ENCODE results near the gene GCNT2.
"Not testable (repeated sequence)": the region's sequence is repeated elsewhere in the genome, so short reads cannot be mapped to it uniquely, and the experiment has no call there.

GCNT2 gene

GRCh38 chr6:10514049-10514780 is 6.9 kb upstream of the GCNT2 start:
- DNase-seq = no peak

- DNase-seq = no peak
These were observed 4.2 kb upstream of the GCNT2 start for GRCh38 chr6:10516953-10517352.

- no peak for DNase-seq
These were observed 2.4 kb upstream of the GCNT2 start for GRCh38 chr6:10518557-10519407.

GRCh38 chr6:10519408-10519697 is 1.8 kb upstream of the GCNT2 start:
- not testable (repeated sequence) for DNase-seq

- DNase-seq = no peak
These were observed 683 bp upstream of the GCNT2 start for GRCh38 chr6:10520468-10520867.

GRCh38 chr6:10522929-10523573 is 1.9 kb downstream of the GCNT2 start:
- no peak for DNase-seq

GRCh38 chr6:10526156-10526555 is 5.0 kb downstream of the GCNT2 start:
- DNase-seq = no peak

- DNase-seq = peak; percentile 4
These were observed 7.2 kb downstream of the GCNT2 start for GRCh38 chr6:10528158-10528981.

- DNase-seq = no peak
These were observed 8.2 kb downstream of the GCNT2 start for GRCh38 chr6:10529231-10529801.

GRCh38 chr6:10529828-10530374 is 8.8 kb downstream of the GCNT2 start:
- not testable (repeated sequence) for DNase-seq

GRCh38 chr6:10531503-10531902 is 10.4 kb downstream of the GCNT2 start:
- no peak for DNase-seq

GRCh38 chr6:10531942-10532341 is 10.8 kb downstream of the GCNT2 start:
- no peak for DNase-seq

- no peak for DNase-seq
These were observed 11.2 kb downstream of the GCNT2 start for GRCh38 chr6:10532392-10532791.

- no peak for DNase-seq
These were observed 13.2 kb downstream of the GCNT2 start for GRCh38 chr6:10534419-10534762.

GRCh38 chr6:10535193-10535592 is 14.0 kb downstream of the GCNT2 start:
- DNase-seq = no peak

- no peak for DNase-seq
These were observed 16.6 kb downstream of the GCNT2 start for GRCh38 chr6:10537726-10538125.

- DNase-seq = no peak
These were observed 19.1 kb downstream of the GCNT2 start for GRCh38 chr6:10540073-10540746.

- DNase-seq = no peak
These were observed 20.4 kb downstream of the GCNT2 start for GRCh38 chr6:10541591-10541990.

GRCh38 chr6:10542213-10542612 is 21.1 kb downstream of the GCNT2 start:
- no peak for DNase-seq

- DNase-seq = no peak
These were observed 22.3 kb downstream of the GCNT2 start for GRCh38 chr6:10543488-10543887.

- DNase-seq = no peak
These were observed 24.3 kb downstream of the GCNT2 start for GRCh38 chr6:10545482-10545881.

GRCh38 chr6:10547809-10548208 is 26.7 kb downstream of the GCNT2 start:
- no peak for DNase-seq

Measured in stimulated activated CD4-positive, alpha-beta T cell treated with anti-CD3 and anti-CD28 coated beads, Interleukin-1b, Interleukin-23, amount 100 ng/mL, for 48 hours (primary cell).